Measurements from ENCODE around the gene TNFRSF6B.
A peak's percentile ranks its signal among the peaks of the same experiment; 100 is the strongest.
"Not testable (repeated sequence)": the region's sequence is repeated elsewhere in the genome, so short reads cannot be mapped to it uniquely, and the experiment has no call there.

The TNFRSF6B gene

GRCh38 chr20:63718996-63719395, 22.5 kb downstream of the TNFRSF6B start:
- no peak for ATAC-seq (ENCODE audit: insufficient read depth, low read depth)
- Histone ChIP-seq H2AFZ (ENCODE audit: low read depth, low read length) (no peak overlapping the region), H3K9me3 (ENCODE audit: insufficient read depth, low read length, severe bottlenecking) (peaks cover 10% of the 10 kb centered on the region), H3K27me3 (ENCODE audit: insufficient read depth, low read length, poor library complexity) (no peaks in the 10 kb centered on the region), H3K4me1 (ENCODE audit: insufficient read depth, low read length) (no peaks in the 10 kb centered on the region), H3K4me2 (ENCODE audit: insufficient read depth, low read length) (no peak overlapping the region), H3K9ac (ENCODE audit: low read depth, low read length) (no peak overlapping the region), H3K36me3 (ENCODE audit: insufficient read depth, low read length) (peaks cover 86% of the 10 kb centered on the region), H3K79me2 (ENCODE audit: insufficient read depth, low read length) (peaks cover 81% of the 10 kb centered on the region), H3K4me3 (ENCODE audit: low read depth in 1 of 2, low read length in 2 of 2) (no peak overlapping the region), H3K27ac (ENCODE audit: low read length) (no peak overlapping the region), H4K20me1 (ENCODE audit: insufficient read depth, low read length) (peaks cover 14% of the 10 kb centered on the region; the same call in 1 of the 2 replicates)
- TF ChIP-seq EZH2 (IDR thresholded peaks at IDR 0.05; ENCODE audit: borderline replicate concordance, low read depth, low read length, severe bottlenecking) (no peak), CTCF (IDR thresholded peaks at IDR 0.05; ENCODE audit: borderline replicate concordance, extremely low read depth, low read length, poor library complexity, severe bottlenecking) (no peak)
- DNase-seq = no peak

- not testable (repeated sequence) for H3K27ac ChIP-seq (ENCODE audit: low read length); H3K4me2 ChIP-seq (ENCODE audit: insufficient read depth, low read length); H3K9ac ChIP-seq (ENCODE audit: low read depth, low read length); H2AFZ ChIP-seq (ENCODE audit: low read depth, low read length); H3K27me3 ChIP-seq (ENCODE audit: insufficient read depth, low read length, poor library complexity); H3K4me3 ChIP-seq (ENCODE audit: low read depth in 1 of 2, low read length in 2 of 2); ATAC-seq (ENCODE audit: insufficient read depth, low read depth); DNase-seq; H4K20me1 ChIP-seq (ENCODE audit: insufficient read depth, low read length)
- peaks cover 73% of the 10 kb centered on the region for H3K36me3 ChIP-seq (ENCODE audit: insufficient read depth, low read length)
- H3K4me1 ChIP-seq (ENCODE audit: insufficient read depth, low read length) = peaks cover 17% of the 10 kb centered on the region
- peaks cover 17% of the 10 kb centered on the region for H3K9me3 ChIP-seq (ENCODE audit: insufficient read depth, low read length, severe bottlenecking)
- H3K79me2 ChIP-seq (ENCODE audit: insufficient read depth, low read length) = peaks cover 78% of the 10 kb centered on the region
Measured at GRCh38 chr20:63722967-63723622, 26.6 kb downstream of the TNFRSF6B start.

- not testable (repeated sequence) for H3K9me3 ChIP-seq (ENCODE audit: insufficient read depth, low read length, severe bottlenecking); H2AFZ ChIP-seq (ENCODE audit: low read depth, low read length); H3K4me2 ChIP-seq (ENCODE audit: insufficient read depth, low read length); H3K4me3 ChIP-seq (ENCODE audit: low read depth in 1 of 2, low read length in 2 of 2); H3K27me3 ChIP-seq (ENCODE audit: insufficient read depth, low read length, poor library complexity); ATAC-seq (ENCODE audit: insufficient read depth, low read depth); DNase-seq
- H3K79me2 ChIP-seq (ENCODE audit: insufficient read depth, low read length) = peaks cover 75% of the 10 kb centered on the region
- H3K4me1 ChIP-seq (ENCODE audit: insufficient read depth, low read length) = peaks cover 53% of the 10 kb centered on the region
- H3K27ac ChIP-seq (ENCODE audit: low read length) = peak overlapping the region; percentile 84
- peaks cover 72% of the 10 kb centered on the region for H3K36me3 ChIP-seq (ENCODE audit: insufficient read depth, low read length)
- peaks cover 44% of the 10 kb centered on the region for H4K20me1 ChIP-seq (ENCODE audit: insufficient read depth, low read length)
- H3K9ac ChIP-seq (ENCODE audit: low read depth, low read length) = peak overlapping the region; percentile 26; the same call in 1 of the 2 replicates
Measured at GRCh38 chr20:63730189-63730733, 33.8 kb downstream of the TNFRSF6B start.

- Histone ChIP-seq H4K20me1 (ENCODE audit: insufficient read depth, low read length) (peaks cover 51% of the 10 kb centered on the region), H3K79me2 (ENCODE audit: insufficient read depth, low read length) (peaks cover 66% of the 10 kb centered on the region), H3K4me1 (ENCODE audit: insufficient read depth, low read length) (peaks cover 53% of the 10 kb centered on the region), H3K4me2 (ENCODE audit: insufficient read depth, low read length) (peak overlapping the region; percentile 46), H2AFZ (ENCODE audit: low read depth, low read length) (no peak overlapping the region), H3K9me3 (ENCODE audit: insufficient read depth, low read length, severe bottlenecking) (no peaks in the 10 kb centered on the region), H3K27ac (ENCODE audit: low read length) (peak overlapping the region; percentile 84), H3K4me3 (ENCODE audit: low read depth in 1 of 2, low read length in 2 of 2) (peak overlapping the region in 1 of 2 experiments; percentile 1; a peak in 1 of 4 replicates), H3K9ac (ENCODE audit: low read depth, low read length) (peak overlapping the region; percentile 28), H3K27me3 (ENCODE audit: insufficient read depth, low read length, poor library complexity) (no peaks in the 10 kb centered on the region), H3K36me3 (ENCODE audit: insufficient read depth, low read length) (peaks cover 78% of the 10 kb centered on the region)
- DNase-seq = no peak
- no peak for TF ChIP-seq EZH2 (IDR thresholded peaks at IDR 0.05; ENCODE audit: borderline replicate concordance, low read depth, low read length, severe bottlenecking)
- no peak for TF ChIP-seq CTCF (IDR thresholded peaks at IDR 0.05; ENCODE audit: borderline replicate concordance, extremely low read depth, low read length, poor library complexity, severe bottlenecking)
- ATAC-seq (ENCODE audit: insufficient read depth, low read depth) = no peak
Measured at GRCh38 chr20:63731410-63731809, 35.0 kb downstream of the TNFRSF6B start.
